Esophagus (tissue), 2 donors: Measurements from ENCODE around the gene SLAMF7. TPM values are rescaled to one million over a fixed set of nuclear protein-coding genes. Genes with fewer than 3 reads are reported as not detected.
"Not testable (repeated sequence)": the region's sequence is repeated elsewhere in the genome, so short reads cannot be mapped to it uniquely, and the experiment has no call there.

ENCODE experiments used
- H3K27ac ChIP-seq, 2 donors: one replicate each; pipeline ENCODE4 v1.5.1; 2013; ENCODE audit warnings: low read depth in 2 of 2, mild to moderate bottlenecking in 2 of 2, inconsistent platforms in 1 of 2, low read length in 1 of 2, moderate library complexity in 1 of 2
- H3K27me3 ChIP-seq, 2 donors: one replicate each; pipeline ENCODE4 v1.6.1; 2013; ENCODE audit warnings: low read length in 2 of 2, control low read depth in 1 of 2, mild to moderate bottlenecking in 1 of 2; ENCODE audit not compliant: insufficient read depth in 2 of 2, control insufficient read depth in 1 of 2
- H3K36me3 ChIP-seq, 2 donors: one replicate each; pipeline ENCODE4 v1.6.1; 2013; ENCODE audit warnings: low read length in 1 of 2; ENCODE audit not compliant: control insufficient read depth in 2 of 2, insufficient read depth in 2 of 2
- H3K4me1 ChIP-seq, 2 donors: one replicate each; pipeline ENCODE4 v1.6.1; 2013; ENCODE audit warnings: low read length in 1 of 2; ENCODE audit not compliant: control insufficient read depth in 2 of 2, insufficient read depth in 2 of 2
- H3K4me3 ChIP-seq, 2 donors: one replicate each; pipeline ENCODE4 v1.5.1; 2013; ENCODE audit warnings: low read length in 2 of 2, mild to moderate bottlenecking in 2 of 2, low read depth in 1 of 2, moderate library complexity in 1 of 2
- H3K9me3 ChIP-seq, 2 donors: one replicate each; pipeline ENCODE4 v1.6.1; 2013; ENCODE audit warnings: mild to moderate bottlenecking in 2 of 2, low read depth in 1 of 2, low read length in 1 of 2, moderate library complexity in 1 of 2; ENCODE audit not compliant: control insufficient read depth in 2 of 2, insufficient read depth in 1 of 2
- WGBS, 2 donors: extraction: QIAGEN DNeasy Blood & Tissue Kit; methylation state at CpG; one replicate each; pipeline ENCODE4 v1.1.7; 2013; 5-methylcytosine and 5-hydroxymethylcytosine counted together
- polyA plus RNA-seq, 2 donors: library from polyadenylated mRNA; stranded (reverse); fragments of 200-250 nt; gene quantifications; one replicate each; pipeline ENCODE4 v1.2.3, GENCODE V29; 2013
- donor health status: healthy with polysubstance abuse.
- donor health status: Bipolar disorder and iron deficiency.

The SLAMF7 gene
- polyA plus RNA-seq, 2 donors: 2.9 to 4.0 TPM

DNA sequence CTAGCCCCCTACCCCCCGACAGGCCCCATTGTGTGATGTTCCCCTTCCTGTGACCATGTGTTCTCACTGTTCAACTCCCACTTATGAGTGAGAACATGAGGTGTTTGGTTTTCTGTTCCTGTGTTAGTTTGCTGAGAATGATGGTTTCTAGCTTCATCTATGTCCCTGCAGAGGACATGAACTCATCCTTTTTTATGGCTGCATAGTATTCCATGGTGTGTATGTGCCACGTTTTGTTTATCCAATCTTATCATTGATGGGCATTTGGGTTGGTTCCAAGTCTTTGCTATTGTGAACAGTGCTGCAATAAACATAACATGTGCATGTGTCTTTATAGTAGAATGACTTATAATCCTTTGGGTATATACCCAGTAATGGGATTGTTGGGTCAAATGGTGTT, 7.5 kb upstream of the SLAMF7 start:
- H3K27me3 ChIP-seq, H3K4me3 ChIP-seq, H3K27ac ChIP-seq, H3K9me3 ChIP-seq, H3K36me3 ChIP-seq, H3K4me1 ChIP-seq: not testable (repeated sequence)
- WGBS, 2 donors: 74 to 76% methylated on average over 2 of the region's 2 CpGs

GRCh38 chr1:160731990-160732389, 7.1 kb upstream of the SLAMF7 start:
- H3K27me3 ChIP-seq: no peaks in the 10 kb centered on the region
- H3K4me1 ChIP-seq: no peaks in the 10 kb centered on the region
- 68 to 76% methylated on average over 1 of the region's 1 CpG for WGBS, 2 donors
- H3K27ac ChIP-seq: no peak overlapping the region
- H3K36me3 ChIP-seq: no peaks in the 10 kb centered on the region
- no peaks in the 10 kb centered on the region for H3K9me3 ChIP-seq
- H3K4me3 ChIP-seq: no peak overlapping the region

DNA sequence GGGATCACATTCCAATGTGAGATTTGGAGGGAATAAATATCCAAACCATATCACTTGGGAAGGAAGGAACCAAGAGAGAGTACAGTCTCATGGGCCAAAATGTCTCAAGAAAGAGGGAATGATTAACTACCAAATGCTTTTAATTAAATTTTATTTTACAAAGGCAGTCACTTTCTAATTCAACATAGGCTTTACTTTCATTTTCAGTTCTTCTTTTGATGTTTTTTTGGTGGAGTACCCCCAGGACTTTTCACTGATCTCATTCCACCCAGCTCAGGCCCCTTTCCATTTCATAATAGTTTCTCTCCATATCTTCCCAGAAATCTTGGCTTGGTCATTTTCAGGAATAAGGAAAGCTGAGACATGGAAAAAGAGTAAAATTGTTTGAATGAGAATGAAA, 5.1 kb upstream of the SLAMF7 start:
- H3K4me3 ChIP-seq: no peak overlapping the region
- H3K36me3 ChIP-seq: no peaks in the 10 kb centered on the region
- no peaks in the 10 kb centered on the region for H3K27me3 ChIP-seq
- no peak overlapping the region for H3K27ac ChIP-seq
- no peaks in the 10 kb centered on the region for H3K4me1 ChIP-seq
- no peaks in the 10 kb centered on the region for H3K9me3 ChIP-seq

- H3K36me3 ChIP-seq: no peaks in the 10 kb centered on the region
- no peaks in the 10 kb centered on the region for H3K27me3 ChIP-seq
- no peaks in the 10 kb centered on the region for H3K4me1 ChIP-seq
- no peak overlapping the region for H3K4me3 ChIP-seq
- no peaks in the 10 kb centered on the region for H3K9me3 ChIP-seq
- no peak overlapping the region for H3K27ac ChIP-seq
These were observed 4.7 kb upstream of the SLAMF7 start for GRCh38 chr1:160734301-160734700.

GRCh38 chr1:160738271-160738670, 776 bp upstream of the SLAMF7 start:
- Histone ChIP-seq H3K27me3 (no peaks in the 10 kb centered on the region), H3K4me3 (no peak overlapping the region), H3K27ac (no peak overlapping the region), H3K36me3 (no peaks in the 10 kb centered on the region), H3K9me3 (no peaks in the 10 kb centered on the region), H3K4me1 (no peaks in the 10 kb centered on the region)
- WGBS, 2 donors: 84 to 85% methylated on average over 2 of the region's 2 CpGs

- WGBS, 2 donors: 84 to 87% methylated on average over 5 of the region's 5 CpGs
These were observed 1.2 kb downstream of the SLAMF7 start for GRCh38 chr1:160740133-160740688.

GRCh38 chr1:160741092-160741501, 2.0 kb downstream of the SLAMF7 start:
- H3K27ac ChIP-seq: no peak overlapping the region
- no peak overlapping the region for H3K4me3 ChIP-seq
- H3K4me1 ChIP-seq: no peaks in the 10 kb centered on the region
- WGBS, 2 donors: 80 to 87% methylated on average over 4 of the region's 4 CpGs
- H3K27me3 ChIP-seq: no peaks in the 10 kb centered on the region
- H3K9me3 ChIP-seq: no peaks in the 10 kb centered on the region
- H3K36me3 ChIP-seq: no peaks in the 10 kb centered on the region

More at GRCh38 chr1:160740133-160740688, 1.2 kb downstream of the SLAMF7 start:
- Histone ChIP-seq H3K4me3 (no peak overlapping the region), H3K27me3 (no peaks in the 10 kb centered on the region), H3K27ac (no peak overlapping the region), H3K36me3 (no peaks in the 10 kb centered on the region), H3K4me1 (no peaks in the 10 kb centered on the region), H3K9me3 (no peaks in the 10 kb centered on the region)

DNA sequence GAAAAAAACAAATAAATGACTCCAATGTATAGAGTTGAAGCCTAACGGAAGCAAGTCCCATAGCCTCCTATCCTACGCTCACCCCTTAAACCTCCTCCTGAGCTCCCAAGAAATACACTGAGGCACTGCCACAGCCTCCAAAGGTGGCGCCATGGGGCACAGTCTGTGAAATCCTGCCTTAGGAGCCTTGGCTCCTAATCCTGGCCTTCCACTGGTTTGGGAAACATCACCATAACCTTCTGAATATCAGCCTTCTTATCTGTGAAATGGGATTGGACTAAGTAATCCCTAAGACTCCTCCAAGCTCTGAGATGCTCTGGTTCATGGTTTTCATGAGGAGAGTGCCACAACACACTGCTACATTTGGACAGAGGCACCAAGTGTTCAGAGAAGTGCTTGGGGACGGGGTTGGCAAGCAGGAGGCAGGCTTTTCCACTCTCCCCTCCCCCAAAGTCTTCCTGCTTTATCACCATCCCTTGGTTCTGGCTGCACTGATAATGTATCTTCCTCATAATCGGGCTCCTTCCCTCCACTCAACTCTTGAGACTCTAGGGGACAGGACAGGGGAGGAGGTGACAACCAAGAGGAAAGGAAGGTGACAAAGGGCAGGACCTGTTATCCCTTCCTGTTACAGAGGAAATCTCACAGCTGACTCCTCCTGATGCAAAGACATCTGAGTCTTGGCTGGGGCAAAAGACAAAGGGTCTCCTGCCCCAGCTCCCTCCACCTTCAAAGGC, 2.7 kb downstream of the SLAMF7 start:
- no peaks in the 10 kb centered on the region for H3K4me1 ChIP-seq
- H3K4me3 ChIP-seq: no peak overlapping the region
- no peak overlapping the region for H3K27ac ChIP-seq
- no peaks in the 10 kb centered on the region for H3K9me3 ChIP-seq
- H3K36me3 ChIP-seq: no peaks in the 10 kb centered on the region
- H3K27me3 ChIP-seq: no peaks in the 10 kb centered on the region
- WGBS, 2 donors: 74 to 78% methylated on average over 5 of the region's 5 CpGs

DNA sequence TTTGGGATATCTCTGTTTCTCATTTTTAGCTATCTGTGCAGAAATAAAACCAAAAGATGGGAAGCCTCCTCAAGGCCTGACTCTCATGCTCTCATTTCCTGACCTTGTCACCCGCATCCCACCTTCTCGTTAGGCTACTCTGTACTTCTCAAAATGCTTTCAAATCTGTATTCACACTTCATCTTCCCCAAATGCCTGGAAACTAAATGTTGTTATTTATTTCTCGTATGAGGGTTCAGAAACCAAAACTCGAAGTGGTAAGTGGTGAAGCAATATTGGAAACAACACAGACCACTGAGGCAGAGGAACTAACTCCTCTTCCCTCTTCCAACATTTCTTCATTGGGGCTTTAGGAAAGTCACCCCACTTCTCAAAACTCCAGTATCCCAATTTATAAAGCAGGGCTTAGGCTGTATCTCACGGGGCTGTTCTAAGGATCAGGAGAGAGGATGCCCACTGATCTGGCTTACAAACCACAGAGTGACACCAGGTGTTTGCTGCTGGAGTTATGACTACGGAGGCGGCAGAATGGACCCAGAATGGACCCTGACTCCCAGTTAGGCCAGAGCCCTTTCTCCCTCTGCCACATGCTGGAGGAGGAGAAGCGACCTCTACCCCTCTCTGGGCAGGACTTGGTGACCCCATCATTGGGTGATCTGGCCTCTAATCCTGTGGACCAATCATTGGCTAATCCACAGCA, 3.5 kb downstream of the SLAMF7 start:
- Histone ChIP-seq H3K36me3 (no peaks in the 10 kb centered on the region), H3K27me3 (no peaks in the 10 kb centered on the region), H3K4me1 (no peaks in the 10 kb centered on the region), H3K9me3 (no peaks in the 10 kb centered on the region), H3K4me3 (no peak overlapping the region), H3K27ac (no peak overlapping the region)
- 78 to 85% methylated on average over 8 of the region's 8 CpGs for WGBS, 2 donors

DNA sequence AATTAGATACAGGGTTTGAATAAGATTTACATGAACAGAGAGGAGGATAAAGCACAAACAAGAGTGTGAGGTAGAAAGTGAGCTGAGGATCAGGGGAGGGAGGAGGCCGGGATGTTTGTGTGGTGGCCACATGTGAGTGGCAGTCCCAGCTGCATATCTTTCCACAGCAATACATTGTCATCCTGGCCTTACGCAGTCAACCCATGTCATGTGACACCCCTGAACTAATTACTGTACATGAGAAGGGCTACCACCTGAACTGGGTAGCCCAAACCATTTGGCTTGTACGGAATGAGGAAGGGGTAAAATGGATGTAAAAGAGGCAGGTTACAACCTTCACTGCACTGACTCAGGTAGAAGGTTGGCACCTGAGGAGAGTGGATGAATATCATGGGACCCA, 4.2 kb downstream of the SLAMF7 start:
- peaks cover 0 to 3% of the 10 kb centered on the region in 2 donors for H3K4me1 ChIP-seq
- no peaks in the 10 kb centered on the region for H3K9me3 ChIP-seq
- H3K27ac ChIP-seq: no peak overlapping the region
- no peaks in the 10 kb centered on the region for H3K36me3 ChIP-seq
- no peak overlapping the region for H3K4me3 ChIP-seq
- 81 to 82% methylated on average over 3 of the region's 3 CpGs for WGBS, 2 donors
- no peaks in the 10 kb centered on the region for H3K27me3 ChIP-seq
